ENCODE measurements around the gene ATP5F1D.

Gene ATP5F1D

DNA sequence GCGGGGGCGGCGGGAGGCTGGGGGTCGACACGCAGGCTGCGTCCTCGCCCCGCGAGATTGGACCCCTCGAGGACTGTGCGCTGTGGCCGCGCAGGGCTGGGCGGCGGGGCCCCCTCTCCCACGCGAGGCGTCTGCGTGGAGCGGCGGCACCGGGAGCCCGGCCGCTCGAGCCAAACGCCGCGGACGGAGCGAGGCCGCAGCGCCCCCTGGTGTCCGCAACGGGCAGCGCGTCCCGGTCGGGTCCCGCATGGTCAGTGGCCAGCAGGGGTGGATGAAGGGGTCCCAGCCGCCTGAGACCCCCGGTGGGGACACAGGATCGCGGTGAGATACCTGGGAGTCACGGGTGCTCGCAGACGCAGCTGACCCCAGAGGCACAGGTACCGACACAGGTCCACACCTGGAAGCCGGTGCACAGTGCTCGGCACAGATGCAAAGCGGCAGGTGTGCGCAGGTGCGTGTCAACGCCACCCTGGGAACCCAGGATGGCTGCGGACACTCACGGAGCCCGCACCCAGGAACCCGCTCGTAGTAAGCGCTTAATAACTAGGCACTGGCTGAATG lies 25.4 kb downstream of the ATP5F1D start:
- H3F3A ChIP-seq (ENCODE audit: low read depth) = peaks cover under 1% of the 10 kb centered on the region; the same call in 1 of the 2 replicates
- no peaks in the 10 kb centered on the region for H3K9me2 ChIP-seq (replicated peaks; ENCODE audit: low read depth, low read length)
- H3K4me1 ChIP-seq (ENCODE audit: insufficient read depth, low read length, poor library complexity, severe bottlenecking) = peaks cover 38% of the 10 kb centered on the region
- H4K20me1 ChIP-seq (ENCODE audit: insufficient read depth, low read length, poor library complexity, severe bottlenecking) = peaks cover 24% of the 10 kb centered on the region
- TF ChIP-seq CTCF (conservative IDR thresholded peaks at IDR 0.05; ENCODE audit: low read length) = peak; percentile 77
- no peak for TF ChIP-seq EZH2phosphoT487 (IDR thresholded peaks at IDR 0.05; ENCODE audit: borderline replicate concordance)
- peaks cover 25% of the 10 kb centered on the region for H3K79me2 ChIP-seq (ENCODE audit: insufficient read depth, low read length)
- H3K27me3 ChIP-seq (ENCODE audit: insufficient read depth, low read length, poor library complexity, severe bottlenecking) = peaks cover 4% of the 10 kb centered on the region
- peak overlapping the region; percentile 95 for H3K4me2 ChIP-seq (ENCODE audit: low read depth, low read length, poor library complexity, severe bottlenecking)
- H3K4me3 ChIP-seq (ENCODE audit: low read length, poor library complexity, severe bottlenecking) = peak overlapping the region; percentile 70
- peak overlapping the region; percentile 85 for H2AFZ ChIP-seq (ENCODE audit: low read length)
- peak overlapping the region; percentile 53 for H3K9ac ChIP-seq (ENCODE audit: low read depth, low read length, poor library complexity, severe bottlenecking)
- no peaks in the 10 kb centered on the region for H3K9me3 ChIP-seq (ENCODE audit: insufficient read depth, low read depth, low read length)
- H3K36me3 ChIP-seq (ENCODE audit: insufficient read depth, low read length) = peaks cover 18% of the 10 kb centered on the region; the same call in 1 of the 2 replicates

- H3K27me3 ChIP-seq (ENCODE audit: insufficient read depth, low read length, poor library complexity, severe bottlenecking) = peaks cover 4% of the 10 kb centered on the region
- H2AFZ ChIP-seq (ENCODE audit: low read length) = no peak overlapping the region
- H3K36me3 ChIP-seq (ENCODE audit: insufficient read depth, low read length) = peaks cover 24% of the 10 kb centered on the region; the same call in 1 of the 2 replicates
- no peaks in the 10 kb centered on the region for H3K9me2 ChIP-seq (replicated peaks; ENCODE audit: low read depth, low read length)
- H3K9me3 ChIP-seq (ENCODE audit: insufficient read depth, low read depth, low read length) = no peaks in the 10 kb centered on the region
- peaks cover 7% of the 10 kb centered on the region for H3F3A ChIP-seq (ENCODE audit: low read depth)
- H3K4me1 ChIP-seq (ENCODE audit: insufficient read depth, low read length, poor library complexity, severe bottlenecking) = peaks cover 43% of the 10 kb centered on the region
- peaks cover 32% of the 10 kb centered on the region for H3K79me2 ChIP-seq (ENCODE audit: insufficient read depth, low read length)
- no peak for TF ChIP-seq CTCF (conservative IDR thresholded peaks at IDR 0.05; ENCODE audit: low read length)
- H3K4me2 ChIP-seq (ENCODE audit: low read depth, low read length, poor library complexity, severe bottlenecking) = no peak overlapping the region
- H4K20me1 ChIP-seq (ENCODE audit: insufficient read depth, low read length, poor library complexity, severe bottlenecking) = peaks cover 31% of the 10 kb centered on the region
- H3K9ac ChIP-seq (ENCODE audit: low read depth, low read length, poor library complexity, severe bottlenecking) = no peak overlapping the region
- no peak overlapping the region for H3K4me3 ChIP-seq (ENCODE audit: low read length, poor library complexity, severe bottlenecking)
Observed at GRCh38 chr19:1267477-1268225, 26.1 kb downstream of the ATP5F1D start.

DNA sequence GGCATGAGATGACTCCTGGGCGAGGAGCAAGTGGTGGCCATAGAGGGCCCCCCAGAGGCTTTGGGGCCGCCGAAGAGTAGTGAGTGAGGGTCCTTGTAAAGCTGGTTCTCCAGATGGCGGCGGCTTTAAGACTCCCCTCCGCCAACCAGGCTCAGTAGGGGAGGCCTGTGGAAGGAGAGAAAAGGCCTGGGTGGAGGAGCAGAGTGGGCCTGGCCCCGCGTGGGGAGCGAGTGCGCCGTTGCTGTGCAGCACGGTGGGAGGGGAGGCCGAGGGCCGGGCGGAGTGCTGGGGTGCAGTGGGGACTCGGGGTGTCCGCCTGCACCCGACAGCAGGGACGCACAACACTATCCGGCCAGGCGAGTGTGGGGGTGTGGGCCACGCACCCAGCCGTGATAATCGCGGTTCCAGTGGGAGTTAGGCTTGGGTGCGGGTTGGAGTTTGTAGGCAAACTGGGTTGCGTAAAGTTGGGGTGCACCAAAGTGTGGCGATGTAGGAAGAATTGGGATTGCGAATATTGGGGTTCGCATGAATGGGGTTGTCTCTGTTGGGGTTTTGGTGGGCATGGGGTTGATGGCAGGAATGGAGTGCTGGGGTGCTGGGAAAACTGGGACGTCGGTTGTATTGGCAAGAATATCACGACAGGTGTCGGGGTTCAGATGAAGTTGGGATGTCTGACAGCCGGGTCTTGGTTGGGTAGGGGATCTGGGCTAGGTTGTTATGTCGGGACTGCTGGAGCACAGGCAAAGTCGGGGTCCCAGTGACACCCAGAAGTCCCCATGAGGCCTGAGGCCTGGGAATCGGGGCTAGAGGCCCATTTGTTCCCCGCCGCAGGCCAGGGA lies 26.9 kb downstream of the ATP5F1D start:
- Histone ChIP-seq H3K4me1 (ENCODE audit: insufficient read depth, low read length, poor library complexity, severe bottlenecking) (peaks cover 46% of the 10 kb centered on the region), H3K79me2 (ENCODE audit: insufficient read depth, low read length) (peaks cover 40% of the 10 kb centered on the region), H3K9me3 (ENCODE audit: insufficient read depth, low read depth, low read length) (no peaks in the 10 kb centered on the region), H4K20me1 (ENCODE audit: insufficient read depth, low read length, poor library complexity, severe bottlenecking) (peaks cover 39% of the 10 kb centered on the region), H3F3A (ENCODE audit: low read depth) (peaks cover 7% of the 10 kb centered on the region), H3K4me3 (ENCODE audit: low read length, poor library complexity, severe bottlenecking) (peak overlapping the region; percentile 94), H3K27me3 (ENCODE audit: insufficient read depth, low read length, poor library complexity, severe bottlenecking) (peaks cover 4% of the 10 kb centered on the region), H3K9me2 (replicated peaks; ENCODE audit: low read depth, low read length) (no peaks in the 10 kb centered on the region), H3K36me3 (ENCODE audit: insufficient read depth, low read length) (peaks cover 32% of the 10 kb centered on the region; the same call in 1 of the 2 replicates), H3K4me2 (ENCODE audit: low read depth, low read length, poor library complexity, severe bottlenecking) (peak overlapping the region; percentile 79), H2AFZ (ENCODE audit: low read length) (no peak overlapping the region), H3K9ac (ENCODE audit: low read depth, low read length, poor library complexity, severe bottlenecking) (peak overlapping the region; percentile 17)
- TF ChIP-seq EZH2phosphoT487 (IDR thresholded peaks at IDR 0.05; ENCODE audit: borderline replicate concordance) (no peak), CTCF (conservative IDR thresholded peaks at IDR 0.05; ENCODE audit: low read length) (no peak)

All from Loucy (cell line).